Transverse colon (tissue), 4 donors: ENCODE data around the gene CIT.

Experiments used
- CTCF ChIP-seq, 5 experiments: fragments of 200-600 bp in 3 of 5; fragments of 450-650 bp in 2 of 5; sonication (generic) in 3 of 5; IDR thresholded peaks; 1 replicate in 2 of 5; 2 replicates in 3 of 5; pipeline ENCODE4 v1.5.1; 2016 to 2017; ENCODE audit warnings: antibody characterized with exemption in 5 of 5, inconsistent platforms in 3 of 5, mild to moderate bottlenecking in 2 of 5, moderate library complexity in 1 of 5
- POLR2A ChIP-seq: fragments of 450-650 bp; IDR thresholded peaks from one replicate; pipeline ENCODE4 v1.6.1; 2016; ENCODE audit warnings: antibody characterized with exemption, mild to moderate bottlenecking, moderate library complexity
- POLR2AphosphoS5 ChIP-seq, 3 donors: sonication (generic); formaldehyde crosslinking; IDR thresholded peaks; one replicate each; pipeline ENCODE4 v1.6.1; 2016; ENCODE audit warnings: antibody characterized with exemption in 3 of 3

GRCh38 chr12:119911182-119911581 lies 34.1 kb upstream of the CIT start:
- TF ChIP-seq CTCF (IDR thresholded peaks at IDR 0.05) (no peak), POLR2AphosphoS5 (IDR thresholded peaks at IDR 0.05) (no peak), POLR2A (no peak)
